HCT116 (cell line): ENCODE results near the gene CPED1. TPM values are rescaled to one million over a fixed set of nuclear protein-coding genes. Genes with fewer than 3 reads are reported as not detected.

Experiments used
- ATAC-seq: fragments of 200-7000 bp; cut with Tn5 transposase; 2 replicates; pipeline ENCODE4 v1.9.1; 2020; ENCODE audit warnings: mild to moderate bottlenecking, moderate library complexity
- BruUV-seq: library from RNA; stranded (reverse); fragments of 400-500 nt; replicated peaks from 2 replicates; lab custom pipeline; 2021; lab: Mats Ljungman, UMichigan
- CTCF ChIA-PET: fragments of 300-600 bp; sonication (Branson Sonifier 250); formaldehyde crosslinking; loops from one replicate; lab custom pipeline; 2021; ENCODE audit warnings: antibody characterized with exemption; lab: Charles Lee
- POLR2A ChIA-PET: fragments of 300-600, 350-600 bp; sonication (Branson Sonifier 250); formaldehyde crosslinking; loops from one replicate; lab custom pipeline; 2021; ENCODE audit warnings: antibody characterized with exemption; lab: Charles Lee
- RAD21 ChIA-PET, 2 experiments: fragments of 300-600 bp; sonication (Branson Sonifier 250); formaldehyde crosslinking; loops; one replicate each; lab custom pipeline; 2023; ENCODE audit warnings: low total read pairs in 2 of 2; ENCODE audit not compliant: uncharacterized antibody in 2 of 2, unreplicated experiment in 2 of 2, low non-redundant PET in 1 of 2; lab: Charles Lee
- DNase-seq: peaks from one replicate; pipeline ENCODE4 v3.0.0-alpha.2; 2010; ENCODE audit warnings: low read depth, low spot score
- H2AFZ ChIP-seq: fragments of 200-600 bp; shearing (Covaris generic), sonication (generic); 2 replicates; pipeline ENCODE4 v1.6.1; 2017; ENCODE audit warnings: low read depth, mixed run types, mixed read lengths, antibody characterized with exemption, low read length; ENCODE audit not compliant: poor library complexity, severe bottlenecking
- H3K27ac ChIP-seq: 2 replicates; pipeline ENCODE4 v1.5.1; 2012; ENCODE audit warnings: low read depth, low read length
- H3K27me3 ChIP-seq: fragments of 200-600 bp; sonication (generic); 2 replicates; pipeline ENCODE4 v1.6.1; 2016; ENCODE audit warnings: mixed run types, low read length, mixed read lengths; ENCODE audit not compliant: insufficient read depth
- H3K36me3 ChIP-seq, 2 experiments: fragments of 200-500 bp in 1 of 2; fragments of 200-600 bp in 1 of 2; sonication (Bioruptor generic) in 1 of 2; sonication (generic) in 1 of 2; 2 replicates each; pipeline versions ENCODE4 v1.5.1 to v1.6.1; 2014 to 2016; ENCODE audit warnings: low read length in 2 of 2, inconsistent platforms in 1 of 2, mixed read lengths in 1 of 2, mixed run types in 1 of 2; ENCODE audit not compliant: insufficient read depth in 2 of 2, control insufficient read depth in 1 of 2
- H3K4me1 ChIP-seq, 2 experiments: fragments of 200-600 bp in 1 of 2; sonication (generic) in 1 of 2; 2 replicates each; pipeline versions ENCODE4 v1.5.1 to v1.6.1; 2012 to 2017; ENCODE audit warnings: low read length in 2 of 2, inconsistent platforms in 1 of 2, mild to moderate bottlenecking in 1 of 2, mixed read lengths in 1 of 2, mixed run types in 1 of 2, moderate library complexity in 1 of 2; ENCODE audit not compliant: insufficient read depth in 2 of 2, control insufficient read depth in 1 of 2
- H3K4me2 ChIP-seq: fragments of 200-600 bp; sonication (generic); 2 replicates; pipeline ENCODE4 v1.6.1; 2017; ENCODE audit warnings: mixed run types, low read length, mixed read lengths
- H3K4me3 ChIP-seq, 2 experiments: fragments of 200-600 bp in 1 of 2; sonication (generic) in 1 of 2; replicated peaks in 1 of 2; 2 replicates each; pipeline ENCODE4 v1.5.1; 2011 to 2016; ENCODE audit warnings: low read length in 2 of 2, control low read depth in 1 of 2, low read depth in 1 of 2, mild to moderate bottlenecking in 1 of 2, mixed read lengths in 1 of 2, mixed run types in 1 of 2
- H3K79me2 ChIP-seq: fragments of 200-600 bp; sonication (generic); 2 replicates; pipeline ENCODE4 v1.6.1; 2017; ENCODE audit warnings: mild to moderate bottlenecking, mixed run types, low read length, moderate library complexity, mixed read lengths; ENCODE audit not compliant: insufficient read depth
- H3K9ac ChIP-seq: fragments of 200-600 bp; sonication (generic); 2 replicates; pipeline ENCODE4 v1.6.1; 2016; ENCODE audit warnings: low read length, mixed read lengths
- H3K9me2 ChIP-seq: fragments of 200-600 bp; sonication (generic), shearing (Covaris generic); 2 replicates; pipeline ENCODE4 v1.6.1; 2017; ENCODE audit warnings: mixed run types, mild to moderate bottlenecking, moderate library complexity; ENCODE audit not compliant: insufficient read depth
- H3K9me3 ChIP-seq, 2 experiments: fragments of 200-500 bp in 1 of 2; fragments of 200-600 bp in 1 of 2; sonication (Bioruptor generic) in 1 of 2; sonication (generic) in 1 of 2; 2 replicates each; pipeline ENCODE4 v1.6.1; 2014 to 2017; ENCODE audit warnings: low read length in 2 of 2, mixed read lengths in 2 of 2, inconsistent platforms in 1 of 2, low read depth in 1 of 2, mild to moderate bottlenecking in 1 of 2, mixed run types in 1 of 2, moderate library complexity in 1 of 2; ENCODE audit not compliant: control insufficient read depth in 1 of 2, insufficient read depth in 1 of 2
- H4K20me1 ChIP-seq: fragments of 200-600 bp; sonication (generic), shearing (Covaris generic); 2 replicates; pipeline ENCODE4 v1.6.1; 2017; ENCODE audit warnings: mixed run types, mild to moderate bottlenecking, moderate library complexity; ENCODE audit not compliant: insufficient read depth
- CBX3 ChIP-seq: IDR thresholded peaks from 2 replicates; pipeline ENCODE4 v1.6.1; 2012; ENCODE audit warnings: low read depth
- CTCF ChIP-seq, 3 experiments: fragments of 200-600 bp in 1 of 3; sonication (generic) in 1 of 3; IDR thresholded peaks in 2 of 3; conservative IDR thresholded peaks in 1 of 3; 2 replicates each; pipeline ENCODE4 v1.5.1; 2012 to 2017; ENCODE audit warnings: low read depth in 2 of 3, low read length in 2 of 3, antibody characterized with exemption in 1 of 3, borderline replicate concordance in 1 of 3, control low read depth in 1 of 3, mild to moderate bottlenecking in 1 of 3, mixed read lengths in 1 of 3, mixed run types in 1 of 3, moderate library complexity in 1 of 3; ENCODE audit not compliant: insufficient read depth in 1 of 3
- ELF1 ChIP-seq: IDR thresholded peaks from 2 replicates; pipeline ENCODE4 v1.6.1; 2012; ENCODE audit warnings: low read depth, borderline replicate concordance
- EZH2phosphoT487 ChIP-seq: fragments of 200-600 bp; IDR thresholded peaks from 2 replicates; pipeline ENCODE4 v1.6.1; 2018; ENCODE audit warnings: antibody characterized with exemption, borderline replicate concordance
- FOSL1 ChIP-seq: IDR thresholded peaks from 2 replicates; pipeline ENCODE4 v1.6.1; 2012; ENCODE audit warnings: low read depth
- MAX ChIP-seq: IDR thresholded peaks from 2 replicates; pipeline ENCODE4 v1.6.1; 2012
- POLR2A ChIP-seq: IDR thresholded peaks from 2 replicates; pipeline ENCODE4 v1.7.0; 2011; ENCODE audit warnings: borderline replicate concordance; ENCODE audit not compliant: insufficient read depth, insufficient read length; ENCODE audit errors: extremely low read depth
- POLR2AphosphoS5 ChIP-seq: IDR thresholded peaks from 2 replicates; pipeline ENCODE4 v1.6.1; 2011; ENCODE audit warnings: mild to moderate bottlenecking, low read depth, low read length, moderate library complexity
- RAD21 ChIP-seq: IDR thresholded peaks from 2 replicates; pipeline ENCODE4 v1.6.1; 2012; ENCODE audit warnings: low read depth, mild to moderate bottlenecking
- intact Hi-C: fragments of 100-400 bp; cut with micrococcal nuclease; formaldehyde crosslinking; loops from 2 replicates; pipeline ENCODE4 v1.10.0; 2022
- total RNA-seq: library from RNA; stranded (reverse); gene quantifications from one replicate; pipeline ENCODE4 v1.2.1, GENCODE V29; 2021; ENCODE audit not compliant: unreplicated experiment

The CPED1 gene
- total RNA-seq, 1 experiment from 2014 or later, result 1.2 TPM

GRCh38 chr7:121337398-121337797 lies 348.9 kb downstream of the CPED1 start:
- POLR2A ChIA-PET, result no interaction called here
- Histone ChIP-seq H3K79me2 (peaks cover 77% of the 10 kb centered on the region), H3K9ac (no peak overlapping the region), H3K4me3 (no peak overlapping the region), H2AFZ (no peak overlapping the region), H4K20me1 (no peaks in the 10 kb centered on the region)
- ATAC-seq, result no peak
- TF ChIP-seq POLR2AphosphoS5, result peak; percentile 25; the same call in 1 of the 2 replicates
- no peak for TF ChIP-seq POLR2A
- peak; percentile 41 for TF ChIP-seq RAD21
- 0 out of 2 replicates have a peak, but pooled peaks have one; percentile 15 for TF ChIP-seq CBX3
- TF ChIP-seq, all 23 proteins: peak for 3
- no peak overlapping the region for H3K4me2 ChIP-seq
- RAD21 ChIA-PET, result no interaction called here
- peak overlapping the region; percentile 0; the same call in 1 of the 2 replicates for H3K27ac ChIP-seq
- CTCF ChIA-PET, result interaction anchor here (1.0 kb wide), 1 partner anchor 30 kb away, joined by 3 read pairs; no protein-coding TSS in a partner anchor
- no peaks in the 10 kb centered on the region for H3K27me3 ChIP-seq
- no peak for DNase-seq
- H3K9me2 ChIP-seq, result no peaks in the 10 kb centered on the region
- BruUV-seq, result no TSS peak
- H3K36me3 ChIP-seq, result peaks cover 42 to 47% of the 10 kb centered on the region in 2 experiments
- H3K9me3 ChIP-seq, result no peaks in the 10 kb centered on the region
- H3K4me1 ChIP-seq, result peaks cover 19 to 63% of the 10 kb centered on the region in 2 experiments; a peak in 3 of 4 replicates
- intact Hi-C loops, result loop anchor here (5.0 to 10.0 kb wide), 2 partner anchors 353 to 385 kb away; partner anchors contain the start of genes CPED1 and ING3

GRCh38 chr7:121339082-121339481 lies 350.6 kb downstream of the CPED1 start:
- no peak for DNase-seq
- Histone ChIP-seq H3K4me1 (peaks cover 25 to 66% of the 10 kb centered on the region in 2 experiments; a peak in 3 of 4 replicates), H2AFZ (no peak overlapping the region), H3K4me2 (no peak overlapping the region), H3K36me3 (peaks cover 26 to 39% of the 10 kb centered on the region in 2 experiments), H3K27ac (0 out of 2 replicates have a peak overlapping the region, but pooled peaks have one; percentile 19), H3K79me2 (peaks cover 60% of the 10 kb centered on the region), H3K4me3 (no peak overlapping the region), H3K27me3 (no peaks in the 10 kb centered on the region), H4K20me1 (no peaks in the 10 kb centered on the region), H3K9ac (no peak overlapping the region), H3K9me2 (no peaks in the 10 kb centered on the region), H3K9me3 (no peaks in the 10 kb centered on the region)
- intact Hi-C loops, result loop anchor here (5.0 to 10.0 kb wide), 2 partner anchors 354 to 387 kb away; partner anchors contain the start of genes CPED1 and ING3
- TF ChIP-seq EZH2phosphoT487 (no peak), FOSL1 (peak; percentile 15; the same call in 1 of the 2 replicates), CBX3 (0 out of 2 replicates have a peak, but pooled peaks have one; percentile 31), CTCF (IDR thresholded peaks at IDR 0.05 in 2 of 3, conservative IDR thresholded peaks at IDR 0.05 in 1 of 3; ENCODE audit: borderline replicate concordance in 1 of 3, insufficient read depth in 1 of 3, low read depth in 2 of 3, low read length in 2 of 3) (no peak), MAX (peak; percentile 55), ELF1 (no peak), POLR2A (no peak), POLR2AphosphoS5 (peak; percentile 29; the same call in 1 of the 2 replicates)
- ChIA-PET POLR2A (no interaction called here), CTCF (no interaction called here), RAD21 (no interaction called here)
- ATAC-seq, result no peak
- BruUV-seq, result TSS peak; percentile 1
